ENCODE results near the gene MACROH2A2. TPM values are rescaled to one million over a fixed set of nuclear protein-coding genes. Genes with fewer than 3 reads are reported as not detected.

MACROH2A2 gene
- total and polyA plus RNA-seq, 2 of the 13 experiments (the other 11 are each of a cell fraction or from before 2014, with no cell fraction given): 9.8 to 43.1 TPM

- TF ChIP-seq, protein P1, sequence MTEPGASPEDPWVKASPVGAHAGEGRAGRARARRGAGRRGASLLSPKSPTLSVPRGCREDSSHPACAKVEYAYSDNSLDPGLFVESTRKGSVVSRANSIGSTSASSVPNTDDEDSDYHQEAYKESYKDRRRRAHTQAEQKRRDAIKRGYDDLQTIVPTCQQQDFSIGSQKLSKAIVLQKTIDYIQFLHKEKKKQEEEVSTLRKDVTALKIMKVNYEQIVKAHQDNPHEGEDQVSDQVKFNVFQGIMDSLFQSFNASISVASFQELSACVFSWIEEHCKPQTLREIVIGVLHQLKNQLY (CRISPR knock-in tag; IDR thresholded peaks at IDR 0.05): peak; percentile 100
- TF ChIP-seq POLR2A (IDR thresholded peaks at IDR 0.05; ENCODE audit: insufficient read depth in 1 of 2, low read depth in 2 of 2, low read length in 2 of 2) (peak in 1 of 2 experiments; percentile 30; a peak in 1 of 4 replicates), FOXA3 (CRISPR knock-in tag; IDR thresholded peaks at IDR 0.05) (peak; percentile 76), TFE3 (CRISPR knock-in tag; IDR thresholded peaks at IDR 0.05) (peak; percentile 74), SNRNP70 (IDR thresholded peaks at IDR 0.05; ENCODE audit: low read depth, low read length) (no peak), ZNF317 (CRISPR knock-in tag; IDR thresholded peaks at IDR 0.05) (peak; percentile 59; the same call in 1 of the 2 replicates), HMGXB3 (CRISPR knock-in tag; IDR thresholded peaks at IDR 0.05; ENCODE audit: borderline replicate concordance) (0 out of 2 replicates have a peak, but pooled peaks have one; percentile 46), GATAD2A (CRISPR knock-in tag; IDR thresholded peaks at IDR 0.05) (peak; percentile 82), FOSL1 (CRISPR knock-in tag; IDR thresholded peaks at IDR 0.05; ENCODE audit: borderline replicate concordance) (no peak), HNF4G (IDR thresholded peaks at IDR 0.05; ENCODE audit: borderline replicate concordance, low read depth, low read length) (peak; percentile 82), HNF4G (CRISPR knock-in tag; IDR thresholded peaks at IDR 0.05; ENCODE audit: borderline replicate concordance, low read depth) (peak; percentile 93), REXO4 (CRISPR knock-in tag; IDR thresholded peaks at IDR 0.05; ENCODE audit: borderline replicate concordance) (no peak)
- TF ChIP-seq, protein P2, sequence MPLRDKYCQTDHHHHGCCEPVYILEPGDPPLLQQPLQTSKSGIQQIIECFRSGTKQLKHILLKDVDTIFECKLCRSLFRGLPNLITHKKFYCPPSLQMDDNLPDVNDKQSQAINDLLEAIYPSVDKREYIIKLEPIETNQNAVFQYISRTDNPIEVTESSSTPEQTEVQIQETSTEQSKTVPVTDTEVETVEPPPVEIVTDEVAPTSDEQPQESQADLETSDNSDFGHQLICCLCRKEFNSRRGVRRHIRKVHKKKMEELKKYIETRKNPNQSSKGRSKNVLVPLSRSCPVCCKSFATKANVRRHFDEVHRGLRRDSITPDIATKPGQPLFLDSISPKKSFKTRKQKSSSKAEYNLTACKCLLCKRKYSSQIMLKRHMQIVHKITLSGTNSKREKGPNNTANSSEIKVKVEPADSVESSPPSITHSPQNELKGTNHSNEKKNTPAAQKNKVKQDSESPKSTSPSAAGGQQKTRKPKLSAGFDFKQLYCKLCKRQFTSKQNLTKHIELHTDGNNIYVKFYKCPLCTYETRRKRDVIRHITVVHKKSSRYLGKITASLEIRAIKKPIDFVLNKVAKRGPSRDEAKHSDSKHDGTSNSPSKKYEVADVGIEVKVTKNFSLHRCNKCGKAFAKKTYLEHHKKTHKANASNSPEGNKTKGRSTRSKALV (CRISPR knock-in tag; IDR thresholded peaks at IDR 0.05): peak; percentile 45; the same call in 1 of the 2 replicates
- TF ChIP-seq, protein P3, sequence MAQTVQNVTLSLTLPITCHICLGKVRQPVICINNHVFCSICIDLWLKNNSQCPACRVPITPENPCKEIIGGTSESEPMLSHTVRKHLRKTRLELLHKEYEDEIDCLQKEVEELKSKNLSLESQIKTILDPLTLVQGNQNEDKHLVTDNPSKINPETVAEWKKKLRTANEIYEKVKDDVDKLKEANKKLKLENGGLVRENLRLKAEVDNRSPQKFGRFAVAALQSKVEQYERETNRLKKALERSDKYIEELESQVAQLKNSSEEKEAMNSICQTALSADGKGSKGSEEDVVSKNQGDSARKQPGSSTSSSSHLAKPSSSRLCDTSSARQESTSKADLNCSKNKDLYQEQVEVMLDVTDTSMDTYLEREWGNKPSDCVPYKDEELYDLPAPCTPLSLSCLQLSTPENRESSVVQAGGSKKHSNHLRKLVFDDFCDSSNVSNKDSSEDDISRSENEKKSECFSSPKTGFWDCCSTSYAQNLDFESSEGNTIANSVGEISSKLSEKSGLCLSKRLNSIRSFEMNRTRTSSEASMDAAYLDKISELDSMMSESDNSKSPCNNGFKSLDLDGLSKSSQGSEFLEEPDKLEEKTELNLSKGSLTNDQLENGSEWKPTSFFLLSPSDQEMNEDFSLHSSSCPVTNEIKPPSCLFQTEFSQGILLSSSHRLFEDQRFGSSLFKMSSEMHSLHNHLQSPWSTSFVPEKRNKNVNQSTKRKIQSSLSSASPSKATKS (CRISPR knock-in tag; IDR thresholded peaks at IDR 0.05): no peak
- TF ChIP-seq, protein P4, sequence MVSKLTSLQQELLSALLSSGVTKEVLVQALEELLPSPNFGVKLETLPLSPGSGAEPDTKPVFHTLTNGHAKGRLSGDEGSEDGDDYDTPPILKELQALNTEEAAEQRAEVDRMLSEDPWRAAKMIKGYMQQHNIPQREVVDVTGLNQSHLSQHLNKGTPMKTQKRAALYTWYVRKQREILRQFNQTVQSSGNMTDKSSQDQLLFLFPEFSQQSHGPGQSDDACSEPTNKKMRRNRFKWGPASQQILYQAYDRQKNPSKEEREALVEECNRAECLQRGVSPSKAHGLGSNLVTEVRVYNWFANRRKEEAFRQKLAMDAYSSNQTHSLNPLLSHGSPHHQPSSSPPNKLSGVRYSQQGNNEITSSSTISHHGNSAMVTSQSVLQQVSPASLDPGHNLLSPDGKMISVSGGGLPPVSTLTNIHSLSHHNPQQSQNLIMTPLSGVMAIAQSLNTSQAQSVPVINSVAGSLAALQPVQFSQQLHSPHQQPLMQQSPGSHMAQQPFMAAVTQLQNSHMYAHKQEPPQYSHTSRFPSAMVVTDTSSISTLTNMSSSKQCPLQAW (CRISPR knock-in tag; IDR thresholded peaks at IDR 0.05): peak; percentile 72
Measured at GRCh38 chr10:70109064-70109729, 56.6 kb downstream of the MACROH2A2 start (continued).
